HAP-1 (cell line): Measurements from ENCODE around the gene ANKS3.
A peak's percentile ranks its signal among the peaks of the same experiment; 100 is the strongest.

ENCODE experiments used
- DNase-seq, 2 experiments: peaks; one replicate each; pipeline ENCODE4 v3.0.0-alpha.2; 2016 to 2020; ENCODE audit warnings: low spot score in 2 of 2
- H3K27me3 ChIP-seq: fragments of 250-450 bp; sonication (Bioruptor Pico); 2 replicates; pipeline ENCODE4 v1.5.1; 2020; ENCODE audit warnings: low read depth, mild to moderate bottlenecking, moderate library complexity
- H3K36me3 ChIP-seq: fragments of 250-450 bp; sonication (Bioruptor Pico); replicated peaks from 2 replicates; pipeline ENCODE4 v1.5.1; 2020; ENCODE audit warnings: mild to moderate bottlenecking
- H3K4me1 ChIP-seq: fragments of 250-450 bp; sonication (Bioruptor Pico); 2 replicates; pipeline ENCODE4 v1.5.1; 2020; ENCODE audit warnings: mild to moderate bottlenecking
- H3K4me3 ChIP-seq: fragments of 250-450 bp; sonication (Bioruptor Pico); 2 replicates; pipeline ENCODE4 v1.5.1; 2020; ENCODE audit warnings: mild to moderate bottlenecking, moderate library complexity
- H3K9me3 ChIP-seq: fragments of 250-450 bp; sonication (Bioruptor Pico); 2 replicates; pipeline ENCODE4 v1.5.1; 2020; ENCODE audit warnings: mild to moderate bottlenecking, moderate library complexity
- in situ Hi-C: fragments of 300-500 bp; cut with MboI; formaldehyde crosslinking; loops from 3 replicates; pipeline ENCODE4 v1.14.3; 2020; ENCODE audit warnings: low sequenced_read_pairs, inconsistent platforms, mixed read lengths

ANKS3 gene

GRCh38 chr16:4734063-4734729, at the start of gene ANKS3, which contains the start of gene DNAAF8:
Gene ANKS3 (minus strand): TSS chr16:4734271. CDS start chr16:4730149, 4,122 bp downstream.
Gene DNAAF8 (plus strand): TSS chr16:4734537. CDS start chr16:4736515, 1,978 bp downstream.
- peak; percentile 93 to 98 for DNase-seq
- Histone ChIP-seq H3K36me3 (peaks cover 7% of the 10 kb centered on the region), H3K9me3 (no peaks in the 10 kb centered on the region), H3K4me1 (peaks cover 3% of the 10 kb centered on the region; the same call in 1 of the 2 replicates), H3K27me3 (no peaks in the 10 kb centered on the region), H3K4me3 (peak within 1 kb of the TSS; percentile 92)
- in situ Hi-C loops, result no loop called here

GRCh38 chr16:4783251-4783950, 49.3 kb upstream of the ANKS3 start:
- Histone ChIP-seq H3K36me3 (no peaks in the 10 kb centered on the region), H3K9me3 (no peaks in the 10 kb centered on the region), H3K4me3 (no peak overlapping the region), H3K27me3 (no peaks in the 10 kb centered on the region), H3K4me1 (no peaks in the 10 kb centered on the region)
- in situ Hi-C loops, result no loop called here
- DNase-seq, result no peak

- Histone ChIP-seq H3K4me1 (no peaks in the 10 kb centered on the region), H3K36me3 (no peaks in the 10 kb centered on the region), H3K9me3 (no peaks in the 10 kb centered on the region), H3K27me3 (no peaks in the 10 kb centered on the region), H3K4me3 (no peak overlapping the region)
- in situ Hi-C loops, result no loop called here
- DNase-seq, result no peak
Measured at GRCh38 chr16:4780235-4780634, 46.2 kb upstream of the ANKS3 start.

- Histone ChIP-seq H3K36me3 (no peaks in the 10 kb centered on the region), H3K27me3 (no peaks in the 10 kb centered on the region), H3K4me1 (peaks cover 3% of the 10 kb centered on the region; the same call in 1 of the 2 replicates), H3K4me3 (no peak overlapping the region), H3K9me3 (no peaks in the 10 kb centered on the region)
- in situ Hi-C loops, result no loop called here
- DNase-seq, result no peak
Measured at GRCh38 chr16:4778050-4778392, 44.0 kb upstream of the ANKS3 start.

GRCh38 chr16:4777339-4778049, 43.4 kb upstream of the ANKS3 start:
- Histone ChIP-seq H3K27me3 (no peaks in the 10 kb centered on the region), H3K4me3 (no peak overlapping the region), H3K9me3 (no peaks in the 10 kb centered on the region), H3K36me3 (no peaks in the 10 kb centered on the region), H3K4me1 (peaks cover 3% of the 10 kb centered on the region; the same call in 1 of the 2 replicates)
- in situ Hi-C loops, result no loop called here
- DNase-seq, result no peak

- in situ Hi-C loops, result no loop called here
- Histone ChIP-seq H3K36me3 (no peaks in the 10 kb centered on the region), H3K27me3 (no peaks in the 10 kb centered on the region), H3K4me3 (no peak overlapping the region), H3K4me1 (peaks cover 3% of the 10 kb centered on the region; the same call in 1 of the 2 replicates), H3K9me3 (no peaks in the 10 kb centered on the region)
- DNase-seq, result no peak
Measured at GRCh38 chr16:4776141-4776705, 42.2 kb upstream of the ANKS3 start.

- Histone ChIP-seq H3K36me3 (no peaks in the 10 kb centered on the region), H3K9me3 (no peaks in the 10 kb centered on the region), H3K27me3 (no peaks in the 10 kb centered on the region), H3K4me3 (no peak overlapping the region), H3K4me1 (peaks cover 3% of the 10 kb centered on the region; the same call in 1 of the 2 replicates)
- in situ Hi-C loops, result no loop called here
- no peak for DNase-seq
Measured at GRCh38 chr16:4775005-4775404, 40.9 kb upstream of the ANKS3 start.

- no peaks in the 10 kb centered on the region for H3K9me3 ChIP-seq
- no peaks in the 10 kb centered on the region for H3K27me3 ChIP-seq
- no peaks in the 10 kb centered on the region for H3K36me3 ChIP-seq
- H3K4me3 ChIP-seq, result no peak overlapping the region
- in situ Hi-C loops, result no loop called here
- H3K4me1 ChIP-seq, result peaks cover 4% of the 10 kb centered on the region; the same call in 1 of the 2 replicates
- no peak for DNase-seq
Measured at GRCh38 chr16:4772351-4772750, 38.3 kb upstream of the ANKS3 start.

GRCh38 chr16:4771646-4772045, 37.6 kb upstream of the ANKS3 start:
- DNase-seq, result no peak
- Histone ChIP-seq H3K4me1 (peaks cover 4% of the 10 kb centered on the region; the same call in 1 of the 2 replicates), H3K9me3 (no peaks in the 10 kb centered on the region), H3K27me3 (no peaks in the 10 kb centered on the region), H3K4me3 (no peak overlapping the region), H3K36me3 (no peaks in the 10 kb centered on the region)
- in situ Hi-C loops, result no loop called here

- Histone ChIP-seq H3K4me1 (peaks cover 4% of the 10 kb centered on the region; the same call in 1 of the 2 replicates), H3K27me3 (no peaks in the 10 kb centered on the region), H3K4me3 (no peak overlapping the region; the same call in 1 of the 2 replicates), H3K9me3 (no peaks in the 10 kb centered on the region), H3K36me3 (peaks cover 5% of the 10 kb centered on the region)
- DNase-seq, result no peak
- in situ Hi-C loops, result no loop called here
Measured at GRCh38 chr16:4769306-4769638, 35.2 kb upstream of the ANKS3 start.

- Histone ChIP-seq H3K9me3 (no peaks in the 10 kb centered on the region), H3K27me3 (no peaks in the 10 kb centered on the region)
- in situ Hi-C loops, result no loop called here
Measured at GRCh38 chr16:4768549-4769305, 34.7 kb upstream of the ANKS3 start.

GRCh38 chr16:4767872-4768548, 33.9 kb upstream of the ANKS3 start:
- peak; percentile 11 to 36 for DNase-seq
- Histone ChIP-seq H3K4me1 (0 out of 2 replicates have a peak, but pooled peaks cover 2% of the 10 kb centered on the region), H3K9me3 (no peaks in the 10 kb centered on the region), H3K4me3 (peak overlapping the region; percentile 39), H3K36me3 (peaks cover 14% of the 10 kb centered on the region), H3K27me3 (no peaks in the 10 kb centered on the region)
- in situ Hi-C loops, result no loop called here

More at GRCh38 chr16:4768549-4769305, 34.7 kb upstream of the ANKS3 start:
- H3K36me3 ChIP-seq, result peaks cover 10% of the 10 kb centered on the region
- H3K4me1 ChIP-seq, result 0 out of 2 replicates have a peak, but pooled peaks cover 2% of the 10 kb centered on the region
- DNase-seq, result peak; percentile 92 to 97
- H3K4me3 ChIP-seq, result peak overlapping the region; percentile 39
